HT1080 (cell line): ENCODE results near the gene ARMC12. TPM values are rescaled to one million over a fixed set of nuclear protein-coding genes. Genes with fewer than 3 reads are reported as not detected.

Experiments used
- DNase-seq: peaks from one replicate; pipeline ENCODE4 v3.0.0-alpha.2; 2015; ENCODE audit warnings: low read depth
- total RNA-seq: library from RNA; depleted of rRNA; stranded (reverse); fragments of >200 nt; shearing (Covaris generic); gene quantifications from 2 replicates; pipeline ENCODE4 v1.2.3, GENCODE V29; 2014

ARMC12 gene
- total RNA-seq, 1 experiment from 2014 or later: not detected

GRCh38 chr6:35775031-35775430 is 38.2 kb downstream of the ARMC12 start:
- no peak for DNase-seq

GRCh38 chr6:35776364-35777215 is 39.8 kb downstream of the ARMC12 start, which contains the start of gene CLPSL2:
Gene CLPSL2, plus strand, starts transcription at chr6:35776598. Its CDS starts 21 bp downstream, at chr6:35776619.
- no peak for DNase-seq

DNA sequence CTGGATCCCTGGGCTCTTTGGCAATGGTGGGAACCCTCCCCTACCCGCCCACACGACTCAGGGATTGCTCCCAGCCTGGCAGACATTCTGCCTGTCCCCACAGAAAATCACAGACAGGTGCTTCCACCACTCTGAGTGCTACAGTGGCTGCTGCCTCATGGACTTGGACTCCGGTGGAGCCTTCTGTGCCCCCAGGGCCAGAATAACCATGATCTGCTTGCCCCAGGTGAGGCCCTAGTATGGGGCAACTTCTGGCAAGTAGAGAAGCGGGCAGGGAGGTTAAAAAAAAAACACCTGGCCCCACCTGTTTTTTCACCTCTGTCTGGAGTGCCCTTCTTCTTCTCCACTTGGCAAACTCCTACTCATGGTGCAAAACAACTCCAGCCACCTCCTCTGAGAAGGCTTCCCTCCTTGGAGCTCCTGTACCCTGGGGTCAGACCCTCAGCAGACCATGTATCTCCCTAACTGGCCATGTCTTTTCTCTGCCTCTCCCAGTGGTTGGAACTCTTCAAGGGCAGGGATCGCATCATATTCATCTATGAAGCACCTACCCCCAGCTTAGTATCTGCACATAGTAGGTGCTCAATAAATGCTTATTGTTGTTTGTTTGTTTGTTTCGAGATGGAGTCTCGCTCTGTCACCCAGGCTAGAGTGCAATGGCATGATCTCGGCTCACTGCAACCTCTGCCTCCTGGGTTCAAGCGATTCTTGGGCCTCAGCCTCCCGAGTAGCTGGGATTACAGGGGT is 40.7 kb downstream of the ARMC12 start:
- no peak for DNase-seq

DNA sequence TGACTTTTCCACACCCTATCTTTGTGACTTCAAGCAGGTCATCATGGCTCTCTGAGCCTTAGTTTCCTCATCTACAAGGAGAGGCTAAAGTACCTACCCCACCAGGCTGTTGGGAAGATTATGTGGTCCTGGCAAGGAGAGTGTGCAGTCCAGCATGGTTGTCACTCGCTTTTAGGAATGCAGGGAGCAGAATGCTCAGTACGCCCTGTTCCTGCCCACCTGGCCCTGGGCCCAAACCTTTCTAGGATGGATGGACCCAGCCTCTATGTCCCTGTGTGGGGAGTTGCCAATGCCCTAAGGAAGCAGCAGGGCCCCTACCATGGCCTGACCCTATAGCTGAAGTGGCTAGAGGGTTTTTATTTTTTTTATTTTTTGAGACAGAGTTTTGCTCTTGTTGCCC is 41.6 kb downstream of the ARMC12 start:
- no peak for DNase-seq

- no peak for DNase-seq
These were observed 43.9 kb downstream of the ARMC12 start, which contains the start of gene CLPSL1 for GRCh38 chr6:35780719-35781118. Gene CLPSL1, plus strand, starts transcription at chr6:35781019. Its CDS starts 92 bp downstream, at chr6:35781111.

DNA sequence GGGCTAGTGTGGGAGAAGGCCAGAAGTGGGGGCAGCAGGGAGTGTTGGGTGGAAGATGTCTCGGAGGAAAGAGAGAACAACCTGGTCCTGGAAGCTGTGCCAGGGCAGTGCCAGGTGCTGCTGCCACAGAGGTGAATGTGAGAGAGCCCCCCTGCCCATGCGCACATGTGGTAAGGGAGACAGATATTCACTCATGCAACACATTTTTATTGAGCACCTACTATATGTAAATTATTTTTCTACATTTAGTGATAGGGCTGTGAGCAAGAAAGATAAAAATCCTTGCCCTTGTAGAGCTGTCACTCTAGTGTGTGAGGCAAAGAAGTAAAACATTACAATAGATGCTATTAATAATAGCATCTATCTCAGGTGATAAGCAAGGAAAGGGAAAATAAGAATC is 44.5 kb downstream of the ARMC12 start:
- no peak for DNase-seq

DNA sequence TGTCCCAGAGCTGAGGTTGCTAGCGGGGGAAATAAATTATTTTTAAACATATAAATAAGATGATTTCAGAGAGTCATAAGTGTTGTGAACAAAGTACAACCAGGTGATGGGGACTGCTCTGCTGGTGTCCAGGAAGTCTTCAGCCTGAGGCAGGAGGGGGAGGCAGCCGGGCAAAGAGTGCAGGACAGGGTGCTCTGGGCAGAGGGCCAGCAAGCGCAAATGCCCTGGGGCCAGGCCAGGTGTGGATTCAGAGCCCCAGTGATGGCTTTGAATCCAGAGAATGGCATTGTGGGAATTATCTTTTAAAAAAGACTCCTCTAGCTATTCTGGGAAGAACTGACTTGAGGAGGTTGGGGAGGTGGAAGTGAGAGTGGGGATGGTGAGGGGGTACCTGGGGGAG is 45.6 kb downstream of the ARMC12 start:
- no peak for DNase-seq

DNA sequence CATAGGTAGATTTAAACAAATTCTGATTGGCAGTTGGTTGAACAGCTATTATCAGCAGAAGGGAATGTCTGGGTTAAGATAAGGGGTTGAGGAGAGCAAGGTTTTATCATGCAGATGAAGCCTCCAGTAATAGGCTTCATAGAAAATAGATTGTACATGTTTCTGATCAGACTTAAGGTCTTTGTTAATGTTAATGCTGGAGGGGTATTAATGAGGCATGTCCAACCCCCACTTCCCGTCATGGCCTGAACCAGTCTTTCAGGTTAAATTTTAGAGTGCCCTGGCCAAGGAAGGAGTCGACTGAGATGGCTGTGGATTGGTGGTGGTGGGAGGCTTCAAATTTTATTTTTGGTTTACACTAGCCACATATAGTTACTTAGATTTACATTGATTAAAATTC is 47.4 kb downstream of the ARMC12 start:
- DNase-seq: no peak

GRCh38 chr6:35786272-35786671 is 49.4 kb downstream of the ARMC12 start:
- no peak for DNase-seq

- no peak for DNase-seq
These were observed 50.0 kb downstream of the ARMC12 start for GRCh38 chr6:35786810-35787209.

DNA sequence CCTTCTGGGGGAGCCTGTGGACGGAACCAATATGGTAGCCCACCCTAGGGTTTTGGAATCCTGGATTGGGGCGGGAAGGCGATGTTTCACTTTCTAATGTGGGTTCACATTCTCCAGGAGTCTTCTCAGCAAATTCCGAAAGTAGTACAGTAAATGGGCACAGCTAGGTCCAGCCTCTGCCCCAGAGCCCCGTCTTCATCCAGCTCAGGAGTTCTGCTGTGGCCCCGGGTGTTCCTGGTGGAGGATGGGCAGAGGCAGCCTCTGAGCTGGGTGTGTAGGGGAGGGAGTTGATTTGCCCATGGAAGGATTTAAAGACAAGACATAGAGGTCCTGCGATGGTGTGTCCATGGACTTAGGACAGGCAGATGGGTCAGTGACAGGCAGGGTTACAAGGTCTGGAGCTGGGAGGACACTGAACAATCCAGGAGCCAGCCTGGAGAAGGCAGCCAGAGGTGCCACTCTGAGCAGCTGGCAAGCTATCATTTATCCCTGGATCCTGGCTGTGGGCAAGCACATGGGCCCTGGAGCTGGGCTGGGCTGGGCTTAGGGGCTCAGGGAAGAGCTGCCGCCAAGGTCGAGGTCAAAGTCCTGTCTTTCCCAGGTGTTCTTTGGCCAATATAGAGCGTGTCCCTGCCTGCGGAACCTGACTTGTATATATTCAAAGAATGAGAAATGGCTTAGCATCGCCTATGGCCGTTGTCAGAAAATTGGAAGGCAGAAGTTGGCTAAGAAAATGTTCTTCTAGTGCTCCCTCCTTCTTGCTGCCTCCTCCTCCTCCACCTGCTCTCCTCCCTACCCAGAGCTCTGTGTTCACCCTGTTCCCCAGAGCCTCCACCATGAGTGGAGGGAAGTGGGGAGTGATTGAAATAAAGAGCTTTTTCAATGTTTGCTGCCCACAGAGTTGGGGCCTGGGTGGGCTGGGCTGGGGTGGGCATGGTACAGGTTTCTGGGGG is 50.7 kb downstream of the ARMC12 start:
- DNase-seq: no peak

- DNase-seq: no peak
These were observed 51.7 kb downstream of the ARMC12 start for GRCh38 chr6:35788423-35788982.

- DNase-seq: no peak
These were observed 53.9 kb downstream of the ARMC12 start for GRCh38 chr6:35790683-35791082.

GRCh38 chr6:35794536-35795452 is 58.0 kb downstream of the ARMC12 start:
- no peak for DNase-seq

GRCh38 chr6:35795453-35796071 is 58.7 kb downstream of the ARMC12 start:
- no peak for DNase-seq

GRCh38 chr6:35796236-35796635 is 59.4 kb downstream of the ARMC12 start:
- DNase-seq: no peak

GRCh38 chr6:35797837-35798526 is 61.1 kb downstream of the ARMC12 start:
- no peak for DNase-seq
